Parathyroid adenoma (tissue), 2 donors: Measurements from ENCODE around the gene CD2BP2.
"Not testable (repeated sequence)": the region's sequence is repeated elsewhere in the genome, so short reads cannot be mapped to it uniquely, and the experiment has no call there.

Experiments used
- H2AFZ ChIP-seq: fragments of 300-600 bp; sonication (generic); one replicate; pipeline ENCODE4 v1.7.0; 2017; ENCODE audit warnings: antibody characterized with exemption, mild to moderate bottlenecking
- H3K27ac ChIP-seq: fragments of 300-600 bp; sonication (generic); one replicate; pipeline ENCODE4 v1.7.0; 2017
- H3K27me3 ChIP-seq: fragments of 300-600 bp; sonication (generic); one replicate; pipeline ENCODE4 v1.7.0; 2017; ENCODE audit warnings: low read length; ENCODE audit not compliant: control insufficient read depth, insufficient read depth
- H3K36me3 ChIP-seq: fragments of 300-600 bp; sonication (generic); one replicate; pipeline ENCODE4 v1.7.0; 2017; ENCODE audit warnings: low read length; ENCODE audit not compliant: control insufficient read depth, insufficient read depth
- H3K4me1 ChIP-seq: fragments of 300-600 bp; sonication (generic); one replicate; pipeline ENCODE4 v1.7.0; 2017; ENCODE audit warnings: control low read depth
- H3K4me2 ChIP-seq: fragments of 300-600 bp; sonication (generic); one replicate; pipeline ENCODE4 v1.7.0; 2017; ENCODE audit warnings: low read length
- H3K4me3 ChIP-seq: fragments of 300-600 bp; sonication (generic); one replicate; pipeline ENCODE4 v1.7.0; 2017; ENCODE audit warnings: low read depth, low read length
- H3K79me2 ChIP-seq: fragments of 300-600 bp; sonication (generic); one replicate; pipeline ENCODE4 v1.7.0; 2017; ENCODE audit warnings: control low read depth
- H3K9ac ChIP-seq: fragments of 300-600 bp; sonication (generic); one replicate; pipeline ENCODE4 v1.7.0; 2017; ENCODE audit warnings: mild to moderate bottlenecking
- H3K9me3 ChIP-seq: fragments of 300-600 bp; sonication (generic); one replicate; pipeline ENCODE4 v1.7.0; 2017; ENCODE audit warnings: low read length; ENCODE audit not compliant: control insufficient read depth
- CTCF ChIP-seq: fragments of 300-600 bp; sonication (generic); IDR thresholded peaks from one replicate; pipeline ENCODE4 v1.7.0; 2017; ENCODE audit warnings: antibody characterized with exemption, mild to moderate bottlenecking
- donor health status: primary hyperparathyroidism.

The CD2BP2 gene

GRCh38 chr16:30342751-30343490 lies 12.2 kb downstream of the CD2BP2 start:
- no peak overlapping the region for H3K4me3 ChIP-seq
- no peaks in the 10 kb centered on the region for H3K36me3 ChIP-seq
- no peak overlapping the region for H3K4me2 ChIP-seq
- no peak overlapping the region for H3K27ac ChIP-seq
- no peaks in the 10 kb centered on the region for H3K79me2 ChIP-seq
- no peaks in the 10 kb centered on the region for H3K4me1 ChIP-seq
- H2AFZ ChIP-seq = no peak overlapping the region
- no peaks in the 10 kb centered on the region for H3K27me3 ChIP-seq
- no peaks in the 10 kb centered on the region for H3K9me3 ChIP-seq
- H3K9ac ChIP-seq = no peak overlapping the region
- no peak for TF ChIP-seq CTCF

GRCh38 chr16:30341971-30342370 lies 13.1 kb downstream of the CD2BP2 start:
- H3K4me1 ChIP-seq, H3K27ac ChIP-seq, H3K36me3 ChIP-seq, H2AFZ ChIP-seq, H3K4me2 ChIP-seq, H3K9me3 ChIP-seq, H3K4me3 ChIP-seq, H3K27me3 ChIP-seq, H3K79me2 ChIP-seq, H3K9ac ChIP-seq: not testable (repeated sequence)

- no peak overlapping the region for H2AFZ ChIP-seq
- no peaks in the 10 kb centered on the region for H3K36me3 ChIP-seq
- no peaks in the 10 kb centered on the region for H3K9me3 ChIP-seq
- no peak overlapping the region for H3K9ac ChIP-seq
- H3K4me1 ChIP-seq = peaks cover 4% of the 10 kb centered on the region
- no peak overlapping the region for H3K27ac ChIP-seq
- H3K4me3 ChIP-seq = no peak overlapping the region
- H3K79me2 ChIP-seq = no peaks in the 10 kb centered on the region
- TF ChIP-seq CTCF = no peak
- no peaks in the 10 kb centered on the region for H3K27me3 ChIP-seq
- H3K4me2 ChIP-seq = no peak overlapping the region
Observed at GRCh38 chr16:30340621-30341020, 14.5 kb downstream of the CD2BP2 start.

GRCh38 chr16:30338715-30339114 lies 16.4 kb downstream of the CD2BP2 start:
- not testable (repeated sequence) for H3K4me3 ChIP-seq, H3K36me3 ChIP-seq, H3K9ac ChIP-seq, H3K9me3 ChIP-seq, H3K79me2 ChIP-seq, H3K27ac ChIP-seq, H3K4me1 ChIP-seq, H3K27me3 ChIP-seq, H2AFZ ChIP-seq, H3K4me2 ChIP-seq

- not testable (repeated sequence) for H3K4me1 ChIP-seq, H3K36me3 ChIP-seq, H3K9me3 ChIP-seq, H3K27me3 ChIP-seq, H2AFZ ChIP-seq, H3K27ac ChIP-seq, H3K9ac ChIP-seq, H3K4me3 ChIP-seq, H3K79me2 ChIP-seq, H3K4me2 ChIP-seq
Observed at GRCh38 chr16:30337964-30338357, 17.1 kb downstream of the CD2BP2 start.

GRCh38 chr16:30335598-30336474 lies 19.3 kb downstream of the CD2BP2 start:
- TF ChIP-seq CTCF = no peak
- Histone ChIP-seq H3K79me2 (peaks cover 7% of the 10 kb centered on the region), H3K27me3 (no peaks in the 10 kb centered on the region), H3K36me3 (no peaks in the 10 kb centered on the region), H3K4me2 (peak overlapping the region; percentile 70), H3K4me1 (peaks cover 5% of the 10 kb centered on the region), H3K27ac (peak overlapping the region; percentile 93), H2AFZ (peak overlapping the region; percentile 98), H3K9me3 (no peaks in the 10 kb centered on the region), H3K9ac (peak overlapping the region; percentile 89), H3K4me3 (peak overlapping the region; percentile 57)
